AG09309 (cell line): ENCODE results near the gene APBA2.
A peak's percentile ranks its signal among the peaks of the same experiment; 100 is the strongest.

Source experiments
- DNase-seq: peaks from one replicate; pipeline ENCODE4 v3.0.0-alpha.2; 2010; ENCODE audit warnings: low read depth
- H3K4me3 ChIP-seq: 2 replicates; pipeline ENCODE4 v1.5.1; 2011; ENCODE audit warnings: mild to moderate bottlenecking, low read depth, low read length, moderate library complexity; ENCODE audit not compliant: control insufficient read depth
- TF ChIP-seq, protein P1 (sequence below): IDR thresholded peaks from 2 replicates; pipeline ENCODE4 v1.5.1; 2011; ENCODE audit warnings: mild to moderate bottlenecking, low read depth, low read length, inconsistent platforms; ENCODE audit not compliant: insufficient read depth, control insufficient read depth; ENCODE audit errors: missing control alignments

APBA2 gene

DNA sequence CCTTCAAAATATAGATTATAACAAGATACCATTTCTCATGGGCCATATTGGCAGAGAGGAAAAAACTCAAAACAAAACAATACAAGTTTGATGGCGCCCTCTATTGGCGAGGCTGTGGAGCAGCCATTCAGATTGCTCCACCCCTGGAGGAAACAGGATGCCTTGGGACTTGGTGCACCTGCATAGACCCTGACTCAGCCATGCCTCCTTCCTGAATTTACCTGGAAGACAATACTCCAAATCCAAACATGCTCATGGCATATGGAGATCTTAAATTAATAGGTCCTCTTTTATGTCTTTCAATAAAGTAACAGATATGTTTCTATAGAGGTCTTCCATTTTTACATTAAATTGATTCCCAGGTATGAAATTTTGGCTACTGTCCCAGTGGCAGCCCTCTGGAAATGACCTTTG, 90.0 kb downstream of the APBA2 start:
- DNase-seq, result peak; percentile 5
- no peak overlapping the region for H3K4me3 ChIP-seq
- TF ChIP-seq, protein P1, sequence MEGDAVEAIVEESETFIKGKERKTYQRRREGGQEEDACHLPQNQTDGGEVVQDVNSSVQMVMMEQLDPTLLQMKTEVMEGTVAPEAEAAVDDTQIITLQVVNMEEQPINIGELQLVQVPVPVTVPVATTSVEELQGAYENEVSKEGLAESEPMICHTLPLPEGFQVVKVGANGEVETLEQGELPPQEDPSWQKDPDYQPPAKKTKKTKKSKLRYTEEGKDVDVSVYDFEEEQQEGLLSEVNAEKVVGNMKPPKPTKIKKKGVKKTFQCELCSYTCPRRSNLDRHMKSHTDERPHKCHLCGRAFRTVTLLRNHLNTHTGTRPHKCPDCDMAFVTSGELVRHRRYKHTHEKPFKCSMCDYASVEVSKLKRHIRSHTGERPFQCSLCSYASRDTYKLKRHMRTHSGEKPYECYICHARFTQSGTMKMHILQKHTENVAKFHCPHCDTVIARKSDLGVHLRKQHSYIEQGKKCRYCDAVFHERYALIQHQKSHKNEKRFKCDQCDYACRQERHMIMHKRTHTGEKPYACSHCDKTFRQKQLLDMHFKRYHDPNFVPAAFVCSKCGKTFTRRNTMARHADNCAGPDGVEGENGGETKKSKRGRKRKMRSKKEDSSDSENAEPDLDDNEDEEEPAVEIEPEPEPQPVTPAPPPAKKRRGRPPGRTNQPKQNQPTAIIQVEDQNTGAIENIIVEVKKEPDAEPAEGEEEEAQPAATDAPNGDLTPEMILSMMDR, result peak; percentile 72

DNA sequence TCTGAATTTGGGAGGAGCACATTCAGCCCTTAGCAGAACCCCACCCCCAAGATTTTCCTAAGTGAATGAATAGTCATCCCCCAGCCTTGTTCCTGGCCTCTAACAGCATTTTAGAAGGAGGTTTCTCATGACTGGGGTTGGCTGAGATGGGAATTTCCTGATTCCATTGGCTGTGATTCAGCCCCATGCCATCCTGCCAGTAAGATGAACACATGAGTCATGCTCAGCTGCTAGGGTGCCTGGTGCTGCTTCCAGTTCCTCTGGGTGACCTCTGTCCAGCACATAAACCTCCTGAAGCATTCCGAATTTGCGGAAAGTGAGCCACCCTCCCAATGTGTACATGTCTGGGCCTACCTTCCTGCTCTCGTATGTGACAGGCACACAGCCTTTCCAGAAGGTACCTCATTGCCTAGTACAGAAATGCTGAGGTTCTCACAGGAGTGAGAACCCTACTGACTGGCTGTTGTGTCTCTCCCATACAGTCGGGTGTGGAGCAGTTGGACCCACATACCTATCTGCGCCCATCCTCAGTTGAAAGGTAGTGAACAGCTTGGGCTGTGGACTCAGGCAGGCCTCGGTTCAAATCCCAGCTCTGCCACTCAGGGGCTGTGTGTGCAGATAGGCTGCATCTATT, 91.7 kb downstream of the APBA2 start:
- TF ChIP-seq, protein P1, result no peak
- H3K4me3 ChIP-seq, result no peak overlapping the region
- peak; percentile 84 for DNase-seq

- DNase-seq, result no peak
- H3K4me3 ChIP-seq, result no peak overlapping the region
- TF ChIP-seq, protein P1, result no peak
Measured at GRCh38 chr15:28978011-28978378, 92.2 kb downstream of the APBA2 start.

- DNase-seq, result no peak
- H3K4me3 ChIP-seq, result no peak overlapping the region
- TF ChIP-seq, protein P1, result no peak
Measured at GRCh38 chr15:28978661-28979060, 92.9 kb downstream of the APBA2 start.

GRCh38 chr15:28979208-28979841, 93.6 kb downstream of the APBA2 start:
- DNase-seq, result no peak
- H3K4me3 ChIP-seq, result no peak overlapping the region
- TF ChIP-seq, protein P1, result no peak

GRCh38 chr15:28980709-28981350, 95.1 kb downstream of the APBA2 start:
- H3K4me3 ChIP-seq, result no peak overlapping the region
- DNase-seq, result no peak
- TF ChIP-seq, protein P1, result no peak
